Liver (tissue), 9 donors: Measurements from ENCODE around the gene AGBL4. TPM values are rescaled to one million over a fixed set of nuclear protein-coding genes. Genes with fewer than 3 reads are reported as not detected.

Source experiments
- DNase-seq: peaks from one replicate; pipeline ENCODE4 v3.0.0-alpha.2; 2017; ENCODE audit warnings: low spot score
- H3K27ac ChIP-seq, 2 donors: one replicate each; pipeline ENCODE4 v1.7.0; 2013; ENCODE audit warnings: inconsistent platforms in 2 of 2, low read length in 2 of 2, control low read depth in 1 of 2, low read depth in 1 of 2, mild to moderate bottlenecking in 1 of 2
- H3K27me3 ChIP-seq, 4 donors: one replicate each; pipeline versions ENCODE4 v1.6.1 to v1.7.0; 2013; ENCODE audit warnings: low read length in 3 of 4, inconsistent platforms in 1 of 4, mild to moderate bottlenecking in 1 of 4, moderate library complexity in 1 of 4; ENCODE audit not compliant: control insufficient read depth in 4 of 4, insufficient read depth in 4 of 4
- H3K36me3 ChIP-seq, 4 donors: one replicate each; pipeline versions ENCODE4 v1.6.1 to v1.7.0; 2013; ENCODE audit warnings: low read length in 3 of 4, mild to moderate bottlenecking in 3 of 4, low read depth in 1 of 4, moderate library complexity in 1 of 4; ENCODE audit not compliant: control insufficient read depth in 4 of 4, insufficient read depth in 3 of 4
- H3K4me1 ChIP-seq, 4 donors: one replicate each; pipeline versions ENCODE4 v1.6.1 to v1.7.0; 2013; ENCODE audit warnings: low read length in 3 of 4, mild to moderate bottlenecking in 3 of 4, moderate library complexity in 1 of 4; ENCODE audit not compliant: control insufficient read depth in 4 of 4, insufficient read depth in 4 of 4
- H3K4me3 ChIP-seq, 3 donors: one replicate each; pipeline versions ENCODE4 v1.6.1 to v1.7.0; 2013; ENCODE audit warnings: low read length in 3 of 3, control low read depth in 1 of 3, low read depth in 1 of 3, mild to moderate bottlenecking in 1 of 3
- H3K9ac ChIP-seq, 2 donors: one replicate each; pipeline ENCODE4 v1.7.0; 2013; ENCODE audit warnings: low read length in 2 of 2, mild to moderate bottlenecking in 2 of 2, moderate library complexity in 2 of 2, control low read depth in 1 of 2, low read depth in 1 of 2
- H3K9me3 ChIP-seq, 4 donors: one replicate each; pipeline versions ENCODE4 v1.6.1 to v1.7.0; 2013; ENCODE audit warnings: low read length in 3 of 4; ENCODE audit not compliant: control insufficient read depth in 4 of 4
- ATF3 ChIP-seq: IDR thresholded peaks from 2 replicates; pipeline ENCODE4 v1.6.1; 2016; ENCODE audit warnings: antibody characterized with exemption
- CTCF ChIP-seq: fragments of 150-350 bp; IDR thresholded peaks from 2 replicates; pipeline ENCODE4 v1.5.1; 2017; ENCODE audit warnings: improper control_type of control experiment, low read depth, low read length; ENCODE audit not compliant: missing input control
- EGR1 ChIP-seq, 2 donors: IDR thresholded peaks; 2 replicates each; pipeline ENCODE4 v1.6.1; 2016 to 2018; ENCODE audit warnings: antibody characterized with exemption in 2 of 2, low read depth in 2 of 2
- FOXA2 ChIP-seq: IDR thresholded peaks from 2 replicates; pipeline ENCODE4 v1.6.1; 2016; ENCODE audit warnings: antibody characterized with exemption
- GABPA ChIP-seq, 2 donors: IDR thresholded peaks in 1 of 2; conservative IDR thresholded peaks in 1 of 2; 2 replicates each; pipeline ENCODE4 v1.6.1; 2016; ENCODE audit warnings: antibody characterized with exemption in 2 of 2, mild to moderate bottlenecking in 1 of 2, moderate library complexity in 1 of 2
- HNF4A ChIP-seq, 2 donors: conservative IDR thresholded peaks; 2 replicates each; pipeline ENCODE4 v1.6.1; 2016; ENCODE audit warnings: antibody characterized with exemption in 2 of 2, mild to moderate bottlenecking in 2 of 2
- HNF4G ChIP-seq: IDR thresholded peaks from 2 replicates; pipeline ENCODE4 v1.6.1; 2016; ENCODE audit warnings: antibody characterized with exemption
- JUND ChIP-seq, 2 donors: IDR thresholded peaks; 2 replicates each; pipeline ENCODE4 v1.6.1; 2016; ENCODE audit warnings: antibody characterized with exemption in 2 of 2
- MAX ChIP-seq: IDR thresholded peaks from 2 replicates; pipeline ENCODE4 v1.6.1; 2016; ENCODE audit warnings: antibody characterized with exemption
- NR2F2 ChIP-seq: IDR thresholded peaks from 2 replicates; pipeline ENCODE4 v1.6.1; 2016; ENCODE audit warnings: antibody characterized with exemption
- RAD21 ChIP-seq, 2 donors: IDR thresholded peaks; 2 replicates each; pipeline ENCODE4 v1.6.1; 2016; ENCODE audit warnings: antibody characterized with exemption in 2 of 2, mild to moderate bottlenecking in 2 of 2
- REST ChIP-seq: IDR thresholded peaks from 2 replicates; pipeline ENCODE4 v1.6.1; 2016; ENCODE audit warnings: antibody characterized with exemption, mild to moderate bottlenecking
- RXRA ChIP-seq, 2 donors: IDR thresholded peaks; 2 replicates each; pipeline ENCODE4 v1.6.1; 2017 to 2018; ENCODE audit warnings: antibody characterized with exemption in 2 of 2, mild to moderate bottlenecking in 1 of 2
- TAF1 ChIP-seq: conservative IDR thresholded peaks from 2 replicates; pipeline ENCODE4 v1.6.1; 2016; ENCODE audit warnings: antibody characterized with exemption, mild to moderate bottlenecking
- YY1 ChIP-seq: IDR thresholded peaks from 2 replicates; pipeline ENCODE4 v1.6.1; 2016; ENCODE audit warnings: antibody characterized with exemption, mild to moderate bottlenecking
- ZBTB33 ChIP-seq: IDR thresholded peaks from 2 replicates; pipeline ENCODE4 v1.6.1; 2016; ENCODE audit warnings: antibody characterized with exemption
- WGBS: extraction: QIAGEN DNeasy Blood & Tissue Kit; methylation state at CpG from one replicate; pipeline ENCODE4 v1.1.7; 2013; 5-methylcytosine and 5-hydroxymethylcytosine counted together
- polyA plus RNA-seq, 2 donors: library from polyadenylated mRNA; stranded (reverse) in 1 of 2; unstranded in 1 of 2; fragments of 200-250 nt in 1 of 2; fragments of >200 nt in 1 of 2; fragmentation: Nextera tagmentation in 1 of 2; extraction: Ambion mirVana in 1 of 2; gene quantifications; one replicate each; pipeline versions ENCODE4 v1.2.1 to v1.2.3, GENCODE V29; 2013 to 2015
- total RNA-seq, 2 donors: library from RNA; depleted of rRNA; stranded (reverse); fragments of >200 nt; gene quantifications; one replicate each; pipeline ENCODE4 v1.2.3, GENCODE V29; 2014
- donor health status: healthy.
- donor health status: healthy.
- donor health status: healthy.
- donor health status: healthy.
- donor health status: healthy.

AGBL4 gene
- total and polyA plus RNA-seq, 4 donors = 0.75 to 0.76 TPM; not detected in 2

- no peak for DNase-seq
- Histone ChIP-seq H3K27me3 (no peaks in the 10 kb centered on the region), H3K9me3 (no peaks in the 10 kb centered on the region), H3K9ac (no peak overlapping the region), H3K4me1 (peaks cover 0 to 8% (median 3%) of the 10 kb centered on the region in 4 donors), H3K36me3 (no peaks in the 10 kb centered on the region), H3K27ac (no peak overlapping the region), H3K4me3 (no peak overlapping the region)
- WGBS = 84% methylated on average over 5 of the region's 5 CpGs
- TF ChIP-seq HNF4G = no peak
- no peak for TF ChIP-seq ZBTB33
- TF ChIP-seq REST = no peak
- TF ChIP-seq RXRA (IDR thresholded peaks at IDR 0.05) = no peak
- no peak for TF ChIP-seq HNF4A (conservative IDR thresholded peaks at IDR 0.05)
- no peak for TF ChIP-seq MAX
- TF ChIP-seq RAD21 (IDR thresholded peaks at IDR 0.05) = no peak
- no peak for TF ChIP-seq EGR1 (IDR thresholded peaks at IDR 0.05; ENCODE audit: low read depth in 2 of 2)
- TF ChIP-seq FOXA2 = no peak
- TF ChIP-seq NR2F2 = no peak
- no peak for TF ChIP-seq TAF1
- no peak for TF ChIP-seq YY1
- TF ChIP-seq GABPA (IDR thresholded peaks at IDR 0.05 in 1 of 2, conservative IDR thresholded peaks at IDR 0.05 in 1 of 2) = no peak
- no peak for TF ChIP-seq JUND (IDR thresholded peaks at IDR 0.05)
- no peak for TF ChIP-seq ATF3
Observed at GRCh38 chr1:48691429-48692001, 1332.2 kb downstream of the AGBL4 start.

GRCh38 chr1:48688102-48688760 lies 1335.5 kb downstream of the AGBL4 start:
- DNase-seq = no peak
- WGBS = 77% methylated on average over 3 of the region's 3 CpGs
- no peak overlapping the region for H3K9ac ChIP-seq

More at GRCh38 chr1:48688102-48688760, 1335.5 kb downstream of the AGBL4 start:
- peaks cover 0 to 16% (median 6%) of the 10 kb centered on the region in 4 donors for H3K4me1 ChIP-seq
- TF ChIP-seq CTCF (peak; percentile 34), NR2F2 (no peak), ZBTB33 (no peak), EGR1 (IDR thresholded peaks at IDR 0.05; ENCODE audit: low read depth in 2 of 2) (no peak), HNF4G (no peak), RAD21 (IDR thresholded peaks at IDR 0.05) (no peak)
- H3K27ac ChIP-seq = no peak overlapping the region
- H3K27me3 ChIP-seq = no peaks in the 10 kb centered on the region
- no peaks in the 10 kb centered on the region for H3K36me3 ChIP-seq
- no peak overlapping the region for H3K4me3 ChIP-seq
- H3K9me3 ChIP-seq = no peaks in the 10 kb centered on the region
